Neural progenitor cell (in vitro differentiated cells): Measurements from ENCODE around the gene LDB3. TPM values are rescaled to one million over a fixed set of nuclear protein-coding genes. Genes with fewer than 3 reads are reported as not detected.

Source experiments
- DNase-seq: peaks from one replicate; pipeline ENCODE4 v3.0.0-alpha.2; 2016; ENCODE audit warnings: low spot score
- H2AFZ ChIP-seq: fragments of 200-600 bp; sonication (generic); replicated peaks from 2 replicates; pipeline ENCODE4 v1.6.1; 2016; ENCODE audit warnings: antibody characterized with exemption
- H3F3A ChIP-seq: fragments of 200-600 bp; sonication (generic); 2 replicates; pipeline ENCODE4 v1.6.1; 2016; ENCODE audit warnings: antibody characterized with exemption, low read depth
- H3K27ac ChIP-seq: fragments of 200-600 bp; sonication (generic); 2 replicates; pipeline ENCODE4 v1.5.1; 2016; ENCODE audit warnings: mild to moderate bottlenecking
- H3K27me3 ChIP-seq: fragments of 200-600 bp; sonication (generic); 2 replicates; pipeline ENCODE4 v1.6.1; 2016; ENCODE audit warnings: mild to moderate bottlenecking, moderate library complexity
- H3K36me3 ChIP-seq: fragments of 200-600 bp; sonication (generic); 2 replicates; pipeline ENCODE4 v1.5.1; 2016
- H3K4me1 ChIP-seq: fragments of 200-600 bp; sonication (generic); 2 replicates; pipeline ENCODE4 v1.6.1; 2016; ENCODE audit warnings: mixed run types
- H3K4me2 ChIP-seq: fragments of 200-600 bp; sonication (generic); 2 replicates; pipeline ENCODE4 v1.6.1; 2016
- H3K4me3 ChIP-seq: fragments of 200-600 bp; sonication (generic); 2 replicates; pipeline ENCODE4 v1.5.1; 2016
- H3K79me2 ChIP-seq: fragments of 200-600 bp; sonication (generic); 2 replicates; pipeline ENCODE4 v1.6.1; 2016; ENCODE audit warnings: low read depth
- H3K9ac ChIP-seq: fragments of 200-600 bp; sonication (generic); 2 replicates; pipeline ENCODE4 v1.6.1; 2016
- H3K9me3 ChIP-seq: fragments of 200-600 bp; sonication (generic); 2 replicates; pipeline ENCODE4 v1.5.1; 2016; ENCODE audit warnings: low read depth
- H4K20me1 ChIP-seq: fragments of 200-600 bp; sonication (generic); 2 replicates; pipeline ENCODE4 v1.6.1; 2016; ENCODE audit warnings: low read depth
- H3K27ac Mint-ChIP-seq: 3 replicates; pipeline ENCODE4 v1.8.0; 2021; ENCODE audit warnings: mixed read lengths
- H3K27me3 Mint-ChIP-seq: 2 replicates; pipeline ENCODE4 v1.8.0; 2022; ENCODE audit warnings: low read depth, mild to moderate bottlenecking, inconsistent platforms, moderate library complexity, mixed read lengths; ENCODE audit not compliant: insufficient read depth
- H3K36me3 Mint-ChIP-seq: 3 replicates; pipeline ENCODE4 v1.8.0; 2021; ENCODE audit warnings: mixed read lengths
- H3K4me1 Mint-ChIP-seq: 3 replicates; pipeline ENCODE4 v1.8.0; 2021; ENCODE audit warnings: mixed read lengths
- H3K4me3 Mint-ChIP-seq: 3 replicates; pipeline ENCODE4 v1.8.0; 2021; ENCODE audit warnings: mild to moderate bottlenecking, moderate library complexity, mixed read lengths
- H3K9me3 Mint-ChIP-seq: 3 replicates; pipeline ENCODE4 v1.8.0; 2020; ENCODE audit warnings: mixed read lengths
- CTCF ChIP-seq: fragments of 200-600 bp; sonication (generic); IDR thresholded peaks from 2 replicates; pipeline ENCODE4 v1.5.1; 2017; ENCODE audit warnings: antibody characterized with exemption, mild to moderate bottlenecking
- EZH2 ChIP-seq: fragments of 200-600 bp; sonication (generic); IDR thresholded peaks from 2 replicates; pipeline ENCODE4 v1.6.1; 2017; ENCODE audit warnings: antibody characterized with exemption, mild to moderate bottlenecking, moderate library complexity
- EZH2phosphoT487 ChIP-seq: fragments of 200-600 bp; sonication (generic); IDR thresholded peaks from 2 replicates; pipeline ENCODE4 v1.6.1; 2017; ENCODE audit warnings: antibody characterized with exemption
- total RNA-seq: library from RNA; depleted of rRNA; stranded (reverse); fragments of >200 nt; gene quantifications from 2 replicates; pipeline ENCODE4 v1.2.3, GENCODE V29; 2015; ENCODE audit warnings: low replicate concordance

Gene LDB3
- total RNA-seq, 1 donor from 2014 or later, result not detected

- Histone ChIP-seq H3K4me1 (peaks cover 17% of the 10 kb centered on the region), H3K4me2 (no peak overlapping the region), H3K4me3 (no peak overlapping the region), H3K79me2 (peaks cover 30% of the 10 kb centered on the region), H3K36me3 (no peaks in the 10 kb centered on the region), H2AFZ (no peak overlapping the region), H3K9ac (no peak overlapping the region), H4K20me1 (peaks cover 5% of the 10 kb centered on the region), H3K27ac (no peak overlapping the region), H3K9me3 (no peaks in the 10 kb centered on the region), H3K27me3 (no peaks in the 10 kb centered on the region), H3F3A (peaks cover 33% of the 10 kb centered on the region)
- no peak for DNase-seq
- TF ChIP-seq EZH2, result no peak
- no peak for TF ChIP-seq CTCF
- no peak for TF ChIP-seq EZH2phosphoT487
- Mint-ChIP-seq H3K36me3 (peaks cover 19% of the 10 kb centered on the region), H3K27ac (no peak overlapping the region), H3K27me3 (peaks cover 3% of the 10 kb centered on the region), H3K9me3 (no peaks in the 10 kb centered on the region), H3K4me3 (no peak overlapping the region), H3K4me1 (peaks cover 31% of the 10 kb centered on the region)
Observed at GRCh38 chr10:86749854-86750253, 81.5 kb downstream of the LDB3 start.

DNA sequence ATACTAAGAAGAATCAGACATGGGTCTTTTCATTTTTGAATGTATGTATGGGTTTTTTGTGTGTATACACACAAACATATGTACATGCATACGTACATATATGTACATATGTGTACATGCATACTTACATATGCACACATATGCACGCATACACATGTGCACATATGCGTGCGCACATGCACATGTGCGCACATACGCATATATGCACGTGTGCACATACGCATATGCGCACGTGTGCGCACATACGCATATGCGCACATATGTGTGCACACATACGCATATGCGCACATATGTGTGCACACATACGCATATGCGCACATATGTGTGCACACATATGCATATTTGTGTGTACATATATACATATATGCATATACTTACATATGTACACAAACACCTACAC, 83.2 kb downstream of the LDB3 start:
- TF ChIP-seq EZH2 (no peak), CTCF (no peak), EZH2phosphoT487 (no peak)
- no peaks in the 10 kb centered on the region for H3K9me3 ChIP-seq
- no peak overlapping the region for H2AFZ ChIP-seq
- Mint-ChIP-seq H3K9me3 (no peaks in the 10 kb centered on the region), H3K4me3 (no peak overlapping the region), H3K36me3 (peaks cover 19% of the 10 kb centered on the region), H3K27me3 (peaks cover 3% of the 10 kb centered on the region), H3K27ac (no peak overlapping the region), H3K4me1 (peaks cover 38% of the 10 kb centered on the region)
- H3K4me1 ChIP-seq, result peaks cover 22% of the 10 kb centered on the region
- no peaks in the 10 kb centered on the region for H3K36me3 ChIP-seq
- no peak overlapping the region for H3K4me2 ChIP-seq
- no peak overlapping the region for H3K4me3 ChIP-seq
- DNase-seq, result no peak
- H3K27ac ChIP-seq, result no peak overlapping the region
- peaks cover 38% of the 10 kb centered on the region for H3K79me2 ChIP-seq
- H3F3A ChIP-seq, result peaks cover 45% of the 10 kb centered on the region
- H3K9ac ChIP-seq, result no peak overlapping the region
- peaks cover 5% of the 10 kb centered on the region for H4K20me1 ChIP-seq
- no peaks in the 10 kb centered on the region for H3K27me3 ChIP-seq

DNA sequence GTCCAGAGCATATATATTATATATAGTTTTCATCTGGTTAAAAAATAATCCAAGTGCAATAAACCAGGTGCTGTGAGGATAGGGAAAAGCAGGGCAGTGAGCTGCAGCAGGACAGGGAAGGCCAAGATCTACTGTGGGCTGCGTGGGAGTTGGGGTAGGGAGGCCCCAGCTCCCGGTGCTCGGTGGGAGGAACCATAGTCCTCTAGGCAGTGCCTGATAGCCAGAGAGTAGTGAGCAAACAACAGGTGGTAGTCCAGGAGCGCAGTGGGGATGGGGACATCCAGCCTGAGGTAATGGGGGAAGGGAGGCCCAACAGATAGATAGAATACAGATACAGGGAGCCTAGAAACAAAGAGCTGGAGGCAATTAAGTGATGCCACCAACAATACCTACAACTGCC, 84.0 kb downstream of the LDB3 start:
- no peak overlapping the region for H3K27ac ChIP-seq
- H4K20me1 ChIP-seq, result peaks cover 5% of the 10 kb centered on the region
- Mint-ChIP-seq H3K9me3 (no peaks in the 10 kb centered on the region), H3K4me3 (peak overlapping the region; percentile 49), H3K4me1 (peaks cover 38% of the 10 kb centered on the region), H3K36me3 (peaks cover 19% of the 10 kb centered on the region), H3K27ac (peak overlapping the region; percentile 30), H3K27me3 (peaks cover 3% of the 10 kb centered on the region)
- TF ChIP-seq CTCF (no peak), EZH2 (no peak), EZH2phosphoT487 (no peak)
- H3K36me3 ChIP-seq, result no peaks in the 10 kb centered on the region
- H3K9ac ChIP-seq, result no peak overlapping the region
- H3K79me2 ChIP-seq, result peaks cover 44% of the 10 kb centered on the region
- H2AFZ ChIP-seq, result no peak overlapping the region
- no peak for DNase-seq
- H3K4me3 ChIP-seq, result no peak overlapping the region
- no peaks in the 10 kb centered on the region for H3K27me3 ChIP-seq
- H3K4me2 ChIP-seq, result peak overlapping the region; percentile 38
- peaks cover 45% of the 10 kb centered on the region for H3F3A ChIP-seq
- peaks cover 22% of the 10 kb centered on the region for H3K4me1 ChIP-seq
- no peaks in the 10 kb centered on the region for H3K9me3 ChIP-seq
